HG02763 (cell line): ENCODE data around the gene TAT.
"Not testable (repeated sequence)": the region's sequence is repeated elsewhere in the genome, so short reads cannot be mapped to it uniquely, and the experiment has no call there.

Source experiments
- ATAC-seq: cut with Tn5 transposase; IDR thresholded peaks from one replicate; pipeline ENCODE4 v1.9.1; 2021; ENCODE audit warnings: mild to moderate bottlenecking, moderate library complexity; ENCODE audit not compliant: unreplicated experiment

TAT gene

GRCh38 chr16:71576971-71577370, at the start of gene TAT:
TAT (minus strand) TSS chr16:71577092; CDS start chr16:71576415, 677 bp downstream.
- ATAC-seq = no peak

- ATAC-seq = no peak
Observed at GRCh38 chr16:71626018-71626857, 49.3 kb upstream of the TAT start, which contains the start of gene MARVELD3. MARVELD3 (plus strand) TSS chr16:71626184; CDS start chr16:71626230, 46 bp downstream.

DNA sequence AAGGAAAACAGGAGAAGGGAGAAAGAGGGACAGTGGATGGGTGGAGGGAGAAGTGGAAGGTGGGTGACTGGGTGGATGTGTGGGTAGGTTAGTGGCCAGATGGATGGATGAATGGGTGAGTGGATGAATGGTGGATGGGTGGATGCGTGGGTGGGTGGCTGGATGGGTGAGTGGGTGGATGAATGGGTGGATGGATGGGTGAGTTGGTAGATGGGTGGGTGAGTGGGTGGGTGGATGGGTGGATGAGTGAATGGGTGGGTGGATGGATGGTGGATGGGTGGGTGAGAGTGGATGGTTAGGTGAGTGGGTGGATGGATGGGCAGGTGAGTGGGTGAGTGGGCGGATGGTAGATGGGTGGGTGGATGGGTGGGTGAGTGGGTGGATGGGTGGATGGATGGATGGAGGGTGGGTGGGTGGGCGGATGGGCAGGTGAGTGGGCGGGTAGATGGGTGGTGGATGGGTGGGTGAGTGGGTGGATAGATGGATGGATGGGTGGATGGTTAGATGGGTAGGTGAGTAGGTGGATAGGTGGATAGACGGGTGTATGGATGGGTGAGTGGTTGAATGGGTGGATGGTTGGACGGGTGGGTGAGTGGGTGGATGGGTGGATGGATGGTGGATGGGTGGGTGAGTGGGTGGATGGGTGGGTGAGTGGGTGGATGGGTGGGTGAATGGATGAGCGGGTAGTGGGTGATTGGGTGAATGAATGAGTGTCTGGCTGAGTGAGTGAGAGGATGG, 48.4 kb upstream of the TAT start:
- no peak for ATAC-seq

GRCh38 chr16:71623597-71623996, 46.7 kb upstream of the TAT start:
- ATAC-seq = no peak

GRCh38 chr16:71622088-71622487, 45.2 kb upstream of the TAT start:
- no peak for ATAC-seq

DNA sequence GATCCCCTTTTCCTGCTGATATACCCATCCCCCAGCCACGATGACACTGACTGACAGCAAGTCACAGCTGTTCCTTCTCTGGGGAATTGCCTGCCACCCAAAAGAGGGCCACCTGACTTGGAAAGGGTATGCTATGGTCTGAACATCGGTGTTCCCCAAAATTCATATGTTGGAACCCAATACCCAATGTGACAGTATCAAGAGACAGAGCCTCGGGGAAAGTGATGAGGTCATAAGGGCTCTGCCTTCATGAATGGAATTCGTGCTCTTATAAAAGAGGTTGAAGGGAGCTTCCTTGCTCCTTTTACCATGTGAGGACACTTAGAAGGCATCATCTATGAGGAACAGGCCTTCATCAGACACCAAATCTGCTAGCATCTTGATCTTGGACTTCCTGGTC, 41.5 kb upstream of the TAT start:
- no peak for ATAC-seq

DNA sequence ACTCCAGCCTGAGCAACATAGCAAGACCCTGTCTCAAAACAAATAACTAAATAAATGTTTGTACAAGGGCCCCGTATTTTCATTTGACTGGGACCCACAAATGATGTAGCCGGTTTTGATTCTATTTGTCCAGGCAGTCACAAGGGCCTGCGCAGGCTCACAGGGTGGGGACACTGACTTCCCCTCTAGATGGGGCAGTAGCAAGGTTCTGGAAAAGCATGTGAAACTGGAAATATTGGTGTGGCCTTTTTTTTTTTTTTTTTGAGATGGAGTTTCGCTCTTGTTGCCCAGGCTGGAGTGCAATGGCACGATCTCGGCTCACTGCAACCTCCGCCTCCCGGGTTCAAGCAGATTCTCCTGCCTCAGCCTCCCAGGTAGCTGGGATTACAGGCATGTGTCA, 38.1 kb upstream of the TAT start:
- not testable (repeated sequence) for ATAC-seq

DNA sequence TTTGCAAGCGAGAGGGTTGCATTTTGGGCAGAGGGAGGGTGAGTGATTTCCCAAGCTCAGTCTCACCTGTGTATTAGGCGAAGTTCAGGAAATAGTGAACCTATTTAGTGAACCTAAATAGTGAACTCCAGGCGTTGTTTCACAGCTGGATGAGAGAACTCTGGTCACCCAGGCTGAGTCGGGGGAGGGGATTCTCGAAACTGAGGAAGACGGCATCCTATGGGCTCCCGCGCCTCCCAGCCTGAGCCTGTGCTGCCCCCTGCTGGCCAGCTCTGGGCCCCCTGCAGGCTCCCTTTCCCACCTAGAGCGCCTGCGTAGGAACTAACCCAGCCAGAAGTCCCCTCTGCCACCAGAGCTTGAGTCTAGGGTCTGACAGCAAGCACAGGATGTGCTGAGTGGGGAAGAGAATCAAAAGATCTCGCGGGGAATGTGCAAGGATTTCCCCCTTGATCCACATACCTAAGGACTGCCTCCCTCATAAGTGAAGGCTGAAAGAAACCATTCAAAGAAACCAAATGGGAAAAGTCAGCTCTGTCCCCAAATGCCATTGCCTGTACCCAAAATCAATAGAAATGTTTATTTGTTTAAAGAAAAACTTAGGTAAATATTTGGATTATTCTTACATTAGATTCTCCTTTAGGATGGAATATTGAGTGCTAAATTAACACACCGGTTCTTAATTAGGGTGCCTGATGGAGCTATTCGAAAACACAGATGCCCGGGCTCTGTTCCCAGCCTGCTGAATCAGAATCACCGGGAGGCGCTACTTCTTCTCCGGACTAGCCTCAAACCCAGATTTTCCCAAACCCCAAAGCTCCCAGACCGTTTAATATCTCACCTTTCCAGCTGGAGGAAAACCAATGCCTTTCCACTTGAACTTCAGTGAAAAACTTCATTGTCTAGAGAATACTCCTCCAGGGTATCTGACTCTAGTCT, 34.3 kb upstream of the TAT start:
- ATAC-seq = peak; percentile 55

DNA sequence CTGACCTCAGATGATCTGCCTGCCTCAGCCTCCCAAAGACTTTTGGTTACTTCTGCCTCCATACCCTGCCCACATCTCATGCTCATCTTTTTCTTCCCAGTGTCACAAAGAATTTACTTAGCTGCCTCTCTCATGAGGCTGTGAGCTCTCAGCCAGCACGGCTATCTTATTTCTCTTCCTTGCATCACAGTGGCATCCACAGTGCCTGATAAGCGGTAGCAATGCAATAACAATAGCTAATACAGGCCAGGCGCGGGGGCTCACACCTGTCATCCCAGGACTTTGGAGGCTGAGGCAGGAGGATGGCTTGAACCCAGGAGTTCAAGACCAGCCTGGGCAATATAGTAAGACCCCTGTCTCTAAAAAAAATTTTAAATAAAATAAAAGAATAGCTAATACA, 33.6 kb upstream of the TAT start:
- no peak for ATAC-seq

- no peak for ATAC-seq
Observed at GRCh38 chr16:71609066-71609465, 32.2 kb upstream of the TAT start.

DNA sequence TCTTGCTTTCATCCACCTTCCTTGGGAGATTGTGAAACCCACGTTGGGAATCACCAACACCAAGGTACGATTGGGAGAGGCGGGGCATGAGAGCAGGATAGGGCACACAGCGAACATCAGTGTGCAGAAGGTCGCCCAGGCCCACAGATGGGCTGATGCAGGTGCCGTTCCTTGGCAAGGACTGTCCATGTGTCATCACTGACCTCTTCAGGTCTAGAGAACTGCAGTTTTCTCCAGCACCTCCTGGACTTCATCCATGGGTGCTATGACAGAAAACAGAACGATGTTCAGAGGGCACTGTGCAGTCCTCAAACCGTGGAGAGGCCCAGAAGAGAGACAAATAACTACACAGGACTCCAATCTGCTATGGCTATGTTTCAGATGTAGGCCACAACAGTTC, 23.9 kb upstream of the TAT start:
- no peak for ATAC-seq

- not testable (repeated sequence) for ATAC-seq
Observed at GRCh38 chr16:71598426-71598825, 21.5 kb upstream of the TAT start.

DNA sequence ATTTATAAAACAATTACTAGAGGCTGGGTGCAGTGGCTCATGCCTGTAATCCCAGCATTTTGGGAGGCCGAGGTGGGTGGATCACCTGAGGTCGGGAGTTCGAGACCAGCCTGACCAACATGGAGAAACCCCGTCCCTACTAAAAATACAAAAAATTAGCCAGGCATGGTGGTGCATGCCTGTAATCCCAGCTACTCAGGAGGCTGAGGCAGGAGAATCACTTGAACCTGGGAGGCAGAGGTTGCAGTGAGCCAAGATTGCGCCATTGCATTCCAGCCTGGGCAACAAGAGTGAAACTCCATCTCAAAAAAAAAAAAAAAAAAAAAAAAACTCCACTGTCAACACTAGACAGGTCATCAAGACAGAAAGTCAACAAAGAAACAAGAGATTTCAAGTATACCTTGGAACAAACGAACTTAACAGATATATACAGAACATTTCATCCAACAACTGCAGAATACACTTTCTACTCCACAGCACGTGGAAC, 18.5 kb upstream of the TAT start:
- ATAC-seq = not testable (repeated sequence)

- ATAC-seq = no peak
Observed at GRCh38 chr16:71594000-71594646, 17.2 kb upstream of the TAT start.

DNA sequence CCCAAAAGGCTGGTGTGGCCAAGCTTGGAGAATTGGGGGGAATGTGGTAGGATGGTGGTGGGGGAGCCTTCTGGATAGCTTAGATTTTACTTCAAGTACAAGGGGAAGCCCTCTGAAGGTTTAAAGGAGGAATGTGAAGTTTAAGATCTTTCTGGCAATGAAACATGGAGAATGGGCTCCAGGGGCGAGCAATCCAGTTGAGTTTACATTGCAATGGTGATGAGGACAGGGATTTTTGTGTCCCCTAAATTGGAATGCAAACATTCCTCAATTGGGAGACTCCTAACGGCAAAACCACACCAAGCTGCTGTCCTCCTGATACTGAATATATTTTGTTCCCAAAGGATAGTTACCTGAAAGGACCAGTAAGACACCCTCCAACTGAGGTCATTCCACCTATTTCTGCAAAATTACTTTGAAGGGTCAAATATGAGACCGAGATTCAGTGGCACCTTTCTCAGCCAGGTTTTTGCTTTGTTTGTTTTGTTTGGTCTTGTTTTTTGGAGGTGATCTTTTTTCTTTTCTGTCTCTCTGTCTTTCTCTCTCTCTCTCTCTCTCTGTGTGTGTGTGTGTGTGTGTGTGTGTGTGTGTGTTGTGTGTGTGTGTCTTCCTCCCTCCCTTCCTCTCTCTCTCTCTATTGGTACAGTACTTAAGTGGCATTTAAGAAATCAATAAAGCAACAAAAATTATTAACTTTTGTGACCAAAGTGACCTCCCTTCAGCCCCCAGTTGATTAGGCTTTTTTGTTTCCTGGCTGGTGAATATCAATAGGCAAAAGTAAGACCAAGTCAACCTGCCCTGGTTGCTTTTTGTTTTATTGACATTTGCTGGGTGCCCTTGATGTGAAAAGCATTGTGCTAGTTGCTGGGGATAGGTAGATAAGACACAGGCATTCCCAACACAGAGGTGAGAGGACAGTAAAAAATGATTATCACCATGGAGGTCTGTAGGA, 16.4 kb upstream of the TAT start:
- ATAC-seq = no peak

DNA sequence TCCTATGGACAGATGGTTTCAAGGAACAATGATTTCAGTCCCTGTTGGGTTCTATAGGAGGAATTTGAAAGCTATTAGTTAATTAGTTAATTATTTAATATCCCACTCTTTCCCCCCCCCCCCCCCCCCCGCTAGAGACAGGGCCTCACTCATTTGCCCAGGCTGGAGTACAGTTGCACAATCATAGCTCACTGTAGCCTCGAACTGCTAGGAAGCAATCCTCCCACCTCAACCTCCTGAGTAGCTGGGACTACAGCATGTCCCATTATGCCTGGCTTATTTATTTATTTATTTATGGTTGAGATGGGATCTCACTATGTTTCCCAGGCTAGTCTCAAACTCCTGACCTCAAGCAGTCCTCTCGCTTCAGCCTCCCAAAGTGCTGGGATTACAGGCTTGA, 15.0 kb upstream of the TAT start:
- no peak for ATAC-seq

DNA sequence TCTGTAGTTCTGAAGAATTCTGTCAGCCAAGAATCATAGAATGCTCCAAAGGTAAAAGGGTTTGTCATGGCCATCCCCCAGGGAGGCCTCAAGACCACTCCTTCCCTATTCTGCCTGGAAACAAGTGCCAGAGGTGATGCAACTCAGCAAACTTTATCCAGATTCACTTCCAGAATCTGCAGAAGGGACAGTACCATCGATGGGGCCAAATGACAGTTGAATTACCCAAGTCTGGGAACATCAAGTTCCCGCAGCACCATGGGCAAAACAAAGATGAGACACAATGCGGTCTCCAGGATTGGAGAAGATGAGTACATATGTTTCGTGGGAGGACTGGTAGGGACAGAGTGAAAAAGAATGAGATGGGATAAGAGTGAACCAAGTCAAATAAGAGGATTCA, 13.7 kb upstream of the TAT start:
- ATAC-seq = no peak

DNA sequence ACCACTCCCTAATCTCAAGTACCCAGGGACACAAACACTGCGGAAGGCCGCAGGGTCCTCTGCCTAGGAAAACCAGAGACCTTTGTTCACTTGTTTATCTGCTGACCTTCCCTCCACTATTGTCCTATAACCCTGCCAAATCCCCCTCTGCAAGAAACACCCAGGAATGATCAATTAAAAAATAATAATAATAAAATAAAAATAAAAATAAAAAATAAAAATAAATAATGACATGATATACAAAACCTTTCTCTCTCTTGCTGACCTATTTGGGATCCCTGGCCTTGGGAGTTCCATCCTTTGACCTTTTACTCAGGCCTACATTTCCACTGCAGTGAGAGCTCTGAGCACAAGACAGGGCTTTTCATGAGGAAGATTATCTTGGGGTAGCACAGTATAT, 13.2 kb upstream of the TAT start:
- not testable (repeated sequence) for ATAC-seq

DNA sequence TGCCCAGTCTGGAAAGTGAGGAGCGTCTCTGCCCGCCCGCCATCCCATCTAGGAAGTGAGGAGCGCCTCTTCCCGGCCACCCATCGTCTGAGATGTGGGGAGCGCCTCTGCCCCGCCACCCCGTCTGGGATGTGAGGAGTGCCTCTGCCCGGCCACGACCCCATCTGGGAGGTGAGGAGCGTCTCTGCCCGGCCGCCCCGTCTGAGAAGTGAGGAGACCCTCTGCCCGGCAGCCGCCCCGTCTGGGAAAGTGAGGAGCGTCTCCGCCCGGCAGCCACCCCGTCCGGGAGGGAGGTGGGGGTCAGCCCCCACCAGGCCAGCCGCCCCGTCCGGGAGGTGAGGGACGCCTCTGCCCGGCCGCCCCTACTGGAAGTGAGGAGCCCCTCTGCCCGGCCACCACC, 12.4 kb upstream of the TAT start:
- ATAC-seq = not testable (repeated sequence)
